Sigmoid colon (tissue), 3 donors: Measurements from ENCODE around the gene TM9SF2.

Experiments
- CTCF ChIP-seq, 4 experiments: fragments of 450-650 bp in 3 of 4; fragments of 200-600 bp in 1 of 4; IDR thresholded peaks; one replicate each; pipeline ENCODE4 v1.5.1; 2016 to 2019; ENCODE audit warnings: antibody characterized with exemption in 4 of 4, mild to moderate bottlenecking in 3 of 4, moderate library complexity in 2 of 4
- POLR2A ChIP-seq, 2 donors: fragments of 450-650 bp; IDR thresholded peaks; one replicate each; pipeline ENCODE4 v1.6.1; 2016; ENCODE audit warnings: antibody characterized with exemption in 2 of 2, mild to moderate bottlenecking in 2 of 2, moderate library complexity in 2 of 2

- TF ChIP-seq CTCF (IDR thresholded peaks at IDR 0.05) = no peak
- no peak for TF ChIP-seq POLR2A (IDR thresholded peaks at IDR 0.05)
Measured at GRCh38 chr13:99476648-99477047, 24.6 kb upstream of the TM9SF2 start.
